ENCODE results near the gene FCSK.
"Not testable (repeated sequence)": the region's sequence is repeated elsewhere in the genome, so short reads cannot be mapped to it uniquely, and the experiment has no call there.

Gene FCSK

DNA sequence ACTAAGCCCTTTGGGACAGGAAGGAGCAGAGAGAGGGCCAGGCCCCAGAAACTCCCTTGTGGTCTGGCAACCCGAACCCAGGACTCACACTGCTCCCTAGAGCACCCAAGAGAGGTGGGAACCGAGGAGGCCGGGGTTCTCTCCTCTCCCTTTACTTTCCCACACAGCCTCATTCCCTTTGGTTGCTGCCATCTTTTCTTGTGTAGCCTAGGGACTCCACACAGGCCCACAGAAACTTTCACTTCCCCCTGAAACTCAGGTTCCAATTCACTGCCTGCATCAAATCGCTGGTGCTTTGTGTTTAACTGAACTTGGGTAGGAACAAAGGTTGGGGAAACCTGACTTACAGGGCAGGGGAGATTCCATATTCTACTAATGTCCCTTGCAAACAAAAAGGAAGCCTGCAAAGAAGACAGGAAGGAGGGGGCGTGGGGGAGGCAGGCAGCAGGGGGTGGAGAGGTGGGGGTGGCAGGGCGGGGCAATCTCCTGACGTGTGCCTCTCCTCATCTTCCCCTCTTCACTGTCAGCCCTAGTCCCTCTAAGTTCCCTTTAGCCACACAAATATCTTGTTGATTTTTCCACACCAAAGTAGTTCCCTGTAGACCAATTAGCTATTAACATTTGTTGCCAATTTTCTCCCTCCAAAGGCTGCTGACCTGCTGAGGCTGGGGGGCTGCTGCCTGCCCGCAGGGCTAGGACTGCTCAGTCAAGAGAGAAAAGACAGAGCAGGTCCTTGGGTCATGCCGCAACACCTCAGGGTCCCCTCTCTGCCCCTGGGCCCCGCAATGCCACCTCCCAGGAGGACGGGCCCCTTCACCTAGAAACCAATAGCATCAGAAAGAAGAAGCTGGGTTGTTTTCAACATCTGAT is 23.5 kb upstream of the FCSK start:
- DNase-seq (ENCODE audit: low read depth in 2 of 2): peak in 1 of 2 donors; percentile 29

- no peak for DNase-seq (ENCODE audit: low read depth in 2 of 2)
These were observed 22.1 kb upstream of the FCSK start for GRCh38 chr16:70432356-70432722.

- no peak for DNase-seq (ENCODE audit: low read depth in 2 of 2)
These were observed 21.5 kb upstream of the FCSK start for GRCh38 chr16:70432723-70433457.

DNA sequence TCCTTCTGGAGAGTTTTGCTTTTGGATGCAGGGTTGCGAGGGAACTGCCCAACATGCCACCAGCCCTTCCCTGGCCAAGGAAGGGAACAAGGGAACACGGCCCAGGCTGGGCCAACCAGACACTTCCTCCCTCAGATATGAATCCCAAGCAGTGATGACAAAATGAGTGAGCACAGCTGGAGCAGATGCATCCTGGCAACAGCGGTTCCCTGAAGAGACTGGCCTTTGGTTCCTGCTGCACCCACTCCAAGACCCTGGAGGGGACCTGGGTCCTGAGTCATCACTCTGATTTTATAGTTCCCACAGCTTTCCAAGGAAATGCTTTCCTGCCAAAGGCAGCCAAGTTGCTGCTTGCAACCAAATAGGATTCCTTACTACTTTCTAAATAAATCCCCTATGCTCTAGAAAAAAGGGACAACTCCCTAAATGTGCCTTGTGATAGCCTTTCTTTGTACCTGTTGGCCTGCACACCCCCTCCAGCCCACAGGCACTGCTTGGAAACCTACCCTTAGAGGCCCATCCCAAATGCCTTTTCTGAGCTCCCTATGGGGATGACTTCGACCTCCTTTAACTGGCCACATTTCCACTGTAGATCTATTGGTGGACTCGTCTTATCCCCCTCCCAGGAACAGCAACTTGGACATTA is 20.8 kb upstream of the FCSK start:
- DNase-seq (ENCODE audit: low read depth in 2 of 2): no peak

GRCh38 chr16:70434484-70435260 is 19.7 kb upstream of the FCSK start:
- DNase-seq (ENCODE audit: low read depth in 2 of 2): no peak

GRCh38 chr16:70437017-70437581 is 17.3 kb upstream of the FCSK start:
- DNase-seq (ENCODE audit: low read depth in 2 of 2): no peak

DNA sequence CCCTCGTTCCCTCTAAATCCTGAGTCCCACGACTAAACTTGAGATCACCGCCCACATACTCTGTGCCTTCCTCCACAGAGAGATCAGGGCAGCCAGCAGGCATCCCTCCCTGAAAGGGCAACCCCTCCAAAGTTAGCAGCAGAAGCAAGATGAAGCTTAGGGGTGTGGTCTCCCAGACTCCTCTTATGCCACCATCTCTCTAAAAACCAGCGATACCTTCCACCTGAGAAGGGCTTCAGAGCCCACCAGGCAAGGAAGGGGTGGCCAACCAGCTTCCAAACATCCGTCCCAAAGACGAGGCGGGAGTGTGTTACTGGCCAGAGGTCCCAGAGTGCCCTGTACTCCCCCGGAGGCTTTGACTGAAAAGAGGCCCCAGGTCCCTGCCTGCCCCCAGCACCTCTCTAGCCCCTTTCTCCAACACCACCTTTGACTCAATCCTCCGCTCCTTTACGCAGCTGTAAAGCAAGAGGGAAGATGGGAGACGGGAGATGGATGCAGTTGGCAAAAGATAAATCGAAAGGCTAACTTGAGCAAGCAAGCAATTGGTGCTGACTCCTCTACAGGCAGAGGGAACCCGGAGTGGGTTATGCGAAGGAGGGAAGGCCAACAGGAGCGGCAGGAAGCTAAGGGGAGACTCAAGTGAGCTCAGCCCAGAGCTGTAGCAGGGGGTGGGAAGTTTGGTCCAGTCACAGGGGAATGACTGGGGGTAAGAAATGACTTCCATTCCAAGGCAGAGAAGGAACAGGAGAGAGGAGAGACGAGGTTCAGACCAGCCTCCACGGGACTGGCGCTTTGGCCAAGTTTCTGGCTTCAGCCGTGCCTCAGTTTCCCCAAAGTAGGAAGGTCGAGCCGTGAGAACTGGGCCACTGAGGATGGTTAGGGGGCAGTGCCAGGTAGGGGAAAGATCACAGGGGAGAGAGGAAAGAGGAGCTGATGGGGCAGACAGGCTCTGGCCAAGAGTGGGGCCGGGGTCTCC is 16.5 kb upstream of the FCSK start:
- DNase-seq (ENCODE audit: low read depth in 2 of 2): no peak

GRCh38 chr16:70438585-70438968 is 15.8 kb upstream of the FCSK start:
- DNase-seq (ENCODE audit: low read depth in 2 of 2): no peak

DNA sequence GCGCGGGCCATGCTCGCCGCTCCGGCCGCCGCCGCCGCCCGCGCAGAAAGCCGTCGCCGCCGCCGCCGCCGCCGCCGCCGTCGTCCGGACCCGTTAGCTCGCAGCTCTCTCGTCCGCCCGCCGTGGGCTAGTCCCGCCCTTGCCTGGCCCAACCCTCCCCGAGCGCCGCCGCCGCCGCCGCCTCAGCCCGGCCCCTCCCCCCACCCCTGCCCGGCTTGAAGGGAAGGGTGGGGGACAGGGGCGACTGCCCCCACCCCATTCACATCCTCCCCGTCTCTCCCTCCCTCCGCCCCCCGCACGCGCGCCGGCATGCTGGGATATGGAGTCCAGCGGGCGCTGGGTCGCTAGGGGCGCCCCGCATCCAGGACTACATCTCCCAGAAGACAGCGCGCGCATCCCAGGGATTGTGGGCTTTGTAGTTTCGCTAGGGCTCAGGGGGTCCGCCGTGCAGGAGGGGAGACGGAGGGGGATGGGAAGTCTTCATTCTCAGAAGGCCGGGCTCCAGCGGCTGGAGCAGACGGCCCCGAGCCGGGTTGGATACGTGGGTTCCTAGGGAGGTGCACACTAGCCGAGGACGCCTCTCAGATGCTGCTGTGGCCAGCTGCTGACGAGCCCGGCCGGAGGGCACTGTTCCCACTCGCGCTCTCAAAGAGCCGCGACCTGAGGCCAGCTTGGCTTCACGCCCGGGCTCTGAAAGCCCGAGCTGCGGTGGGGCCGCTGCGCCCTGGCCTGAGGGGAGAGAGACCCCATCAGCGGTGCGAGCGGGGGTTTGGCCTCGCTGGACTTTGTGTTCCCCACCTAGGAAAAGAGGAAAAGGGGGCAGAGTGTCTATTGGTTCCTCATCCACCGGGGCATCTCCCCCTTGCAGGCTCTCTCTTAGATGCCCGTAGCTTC is 15.2 kb upstream of the FCSK start, which contains the start of gene ST3GAL2:
TSS of gene ST3GAL2 (minus strand) at position 132 of the 894 bp plus-strand sequence. CDS start 40,570 bp downstream, outside the sequence.
- DNase-seq (ENCODE audit: low read depth in 2 of 2): peak; percentile 83 to 88

DNA sequence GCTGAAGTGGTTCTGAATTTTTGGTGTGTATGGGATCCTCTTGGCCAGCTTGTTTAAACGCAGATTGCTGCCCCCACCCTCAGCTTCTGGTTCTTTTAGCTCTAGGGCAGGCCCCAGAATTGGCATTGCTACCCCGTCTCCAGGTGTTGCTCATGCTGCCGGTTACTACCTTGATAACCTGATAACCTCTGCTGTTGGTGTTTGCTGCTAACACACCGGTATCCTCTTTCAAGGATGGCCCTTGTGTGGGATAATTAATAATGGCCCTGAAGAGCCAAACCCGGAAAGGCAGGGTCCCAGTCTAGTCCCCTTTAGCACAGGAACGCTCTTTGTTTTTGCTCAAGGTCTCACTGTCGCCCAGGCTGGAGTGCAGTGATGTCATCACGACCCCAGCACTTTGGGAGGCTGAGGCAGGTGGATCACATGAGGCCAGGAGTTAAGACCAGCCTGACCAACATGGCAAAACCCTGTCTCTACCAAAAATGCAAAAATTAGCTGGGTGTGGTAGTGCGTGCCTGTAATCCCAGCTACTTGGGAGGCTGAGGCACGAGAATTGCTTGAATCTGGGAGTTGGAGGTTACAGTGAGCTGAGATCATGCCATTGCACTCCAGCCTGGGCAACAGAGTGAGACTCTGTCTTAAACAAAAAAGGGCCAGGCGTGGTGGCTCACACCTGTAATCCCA is 14.2 kb upstream of the FCSK start:
- no peak for DNase-seq (ENCODE audit: low read depth in 2 of 2)

GRCh38 chr16:70441406-70441990 is 12.9 kb upstream of the FCSK start:
- DNase-seq (ENCODE audit: low read depth in 2 of 2): no peak

- no peak for DNase-seq (ENCODE audit: low read depth in 2 of 2)
These were observed 12.1 kb upstream of the FCSK start for GRCh38 chr16:70442344-70442743.

DNA sequence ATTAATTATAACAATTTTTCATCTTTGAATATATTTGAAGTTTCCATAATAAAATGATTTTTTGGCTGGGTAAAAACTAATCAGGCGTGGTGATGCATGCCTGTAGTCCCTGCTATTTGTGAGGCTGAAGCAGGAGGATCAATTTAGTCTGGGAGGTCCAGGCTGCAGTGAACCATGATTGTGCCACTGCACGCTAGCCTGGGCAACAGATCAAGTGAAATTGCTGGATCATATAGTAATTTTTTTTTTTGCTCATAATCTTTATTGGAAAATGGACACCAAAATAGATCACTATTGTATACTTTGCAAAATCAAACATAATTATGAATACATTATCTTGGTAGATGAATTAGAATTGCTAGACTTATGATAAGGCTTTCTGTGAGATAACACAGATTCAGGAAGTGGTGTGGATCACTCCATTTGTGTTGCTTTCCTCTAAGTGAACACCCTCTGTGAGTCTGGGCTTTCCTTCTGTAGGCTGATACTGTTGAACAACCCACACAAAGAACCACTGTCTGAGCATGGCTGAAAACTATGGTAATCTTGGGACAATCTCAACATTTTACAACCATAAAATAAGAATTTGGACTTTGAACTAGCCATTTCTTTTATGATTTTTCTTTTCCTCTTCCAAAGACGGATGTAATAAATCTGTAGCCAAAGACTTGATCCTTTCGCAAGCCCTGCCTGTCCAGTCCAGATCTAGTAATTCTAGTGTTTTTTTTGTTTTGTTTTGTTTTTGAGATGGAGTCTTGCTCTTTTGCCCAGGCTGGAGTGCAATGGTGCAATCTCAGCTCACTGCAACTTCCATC is 9.9 kb upstream of the FCSK start:
- no peak for DNase-seq (ENCODE audit: low read depth in 2 of 2)

- no peak for DNase-seq (ENCODE audit: low read depth in 2 of 2)
These were observed 6.3 kb upstream of the FCSK start for GRCh38 chr16:70448075-70448474.

DNA sequence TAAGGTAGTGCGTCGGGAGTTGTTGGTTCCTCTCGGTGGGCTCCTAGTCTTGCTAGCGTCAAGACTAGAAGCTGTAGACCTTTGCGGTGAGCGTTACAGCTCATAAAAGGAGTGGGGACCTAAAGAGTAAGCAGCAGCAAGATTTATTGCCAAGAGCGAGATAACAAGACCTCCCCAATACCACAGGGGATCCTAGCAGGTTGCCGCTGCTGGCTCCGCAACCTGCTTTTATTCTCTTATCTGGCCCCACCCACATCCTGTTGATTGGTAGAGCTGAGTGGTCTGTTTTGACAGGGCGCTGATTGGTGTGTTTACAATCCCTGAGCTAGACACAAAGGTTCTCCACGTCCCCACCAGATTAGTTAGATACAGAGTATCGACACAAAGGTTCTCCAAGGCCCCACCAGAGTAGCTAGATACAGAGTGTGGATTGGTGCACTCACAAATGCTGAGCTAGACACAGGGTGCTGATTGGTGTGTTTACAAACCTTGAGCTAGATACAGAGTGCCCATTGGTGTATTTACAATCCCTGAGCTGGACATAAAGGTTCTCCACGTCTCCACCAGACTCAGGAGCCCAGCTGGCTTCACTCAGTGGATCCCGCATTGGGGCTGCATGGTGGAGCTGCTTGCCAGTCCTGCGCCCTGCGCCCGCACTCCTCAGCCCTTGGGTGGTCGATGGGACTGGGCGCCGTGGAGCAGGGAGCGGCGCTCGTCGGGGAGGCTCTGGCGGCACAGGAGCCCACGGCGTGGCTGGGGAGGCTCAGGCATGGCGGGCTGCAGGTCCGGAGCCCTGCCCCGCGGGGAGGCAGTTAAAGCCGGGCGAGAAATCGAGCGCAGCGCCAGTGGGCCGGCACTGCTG is 4.0 kb upstream of the FCSK start:
- DNase-seq (ENCODE audit: low read depth in 2 of 2): not testable (repeated sequence)

- DNase-seq (ENCODE audit: low read depth in 2 of 2): not testable (repeated sequence)
These were observed 3.4 kb upstream of the FCSK start for GRCh38 chr16:70451004-70451340.
